ENCODE data around the gene UBE2R2. TPM values are rescaled to one million over a fixed set of nuclear protein-coding genes. Genes with fewer than 3 reads are reported as not detected.

UBE2R2 gene
- total and polyA plus RNA-seq, 2 of the 8 experiments (the other 6 are each of a cell fraction or from before 2014, with no cell fraction given) = 19.4 to 42.1 TPM

DNA sequence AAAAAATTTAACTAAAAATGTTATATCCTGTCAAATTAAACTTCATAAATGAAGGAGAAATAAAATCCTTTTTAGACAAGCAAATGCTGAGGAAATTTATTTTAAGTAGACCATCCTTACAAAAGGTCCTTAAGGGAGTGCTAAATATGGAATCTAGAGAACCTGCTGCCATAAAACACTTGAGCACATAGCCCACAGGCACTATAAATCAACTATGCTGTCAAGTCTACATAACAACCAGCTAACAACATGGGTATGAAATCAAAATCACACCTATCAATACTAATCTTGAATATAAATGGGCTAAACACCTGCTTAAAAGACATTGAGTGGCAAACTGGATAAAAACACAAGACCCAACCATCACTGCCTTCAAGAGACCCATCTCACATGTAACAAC lies 36.7 kb upstream of the UBE2R2 start:
- Histone ChIP-seq H3K9me3 (ENCODE audit: insufficient read depth in 2 of 2, low read depth in 1 of 2, low read length in 1 of 2) (no peaks in the 10 kb centered on the region), H2BK15ac (ENCODE audit: low read length) (no peak overlapping the region), H3K79me1 (ENCODE audit: low read depth, low read length) (no peaks in the 10 kb centered on the region), H3K18ac (ENCODE audit: extremely low read depth, low read length) (no peak overlapping the region), H3K23me2 (ENCODE audit: low read depth, low read length) (no peaks in the 10 kb centered on the region), H4K91ac (replicated peaks; ENCODE audit: insufficient read length, low read length) (no peak overlapping the region), H2BK20ac (ENCODE audit: low read length) (no peak overlapping the region), H3K23ac (ENCODE audit: insufficient read length) (no peak overlapping the region), H4K8ac (ENCODE audit: extremely low read depth, insufficient read depth, low read length) (no peak overlapping the region), H3K9ac (replicated peaks in 1 of 4; ENCODE audit: extremely low read depth in 1 of 4, low read depth in 3 of 4, low read length in 3 of 4) (no peak overlapping the region), H3K4me3 (ENCODE audit: extremely low read depth in 1 of 4, insufficient read depth in 2 of 4, low read depth in 3 of 4, low read length in 4 of 4) (no peak overlapping the region), H4K5ac (ENCODE audit: insufficient read length, low read depth, low read length) (no peak overlapping the region), H2BK5ac (ENCODE audit: low read depth, low read length) (no peak overlapping the region), H3K4me2 (ENCODE audit: insufficient read depth in 1 of 2, low read depth in 2 of 2, low read length in 2 of 2) (no peak overlapping the region), H3K36me3 (ENCODE audit: control insufficient read depth in 2 of 4, insufficient read depth in 4 of 4, low read length in 3 of 4) (no peaks in the 10 kb centered on the region), H3K27me3 (replicated peaks in 1 of 4; ENCODE audit: control insufficient read depth in 3 of 4, extremely low read depth in 1 of 4, insufficient read depth in 3 of 4, low read length in 3 of 4) (no peaks in the 10 kb centered on the region), H2BK12ac (ENCODE audit: low read depth, low read length) (no peak overlapping the region), H2AFZ (ENCODE audit: low read length) (no peak overlapping the region), H4K20me1 (replicated peaks in 1 of 2; ENCODE audit: control insufficient read depth in 1 of 2, insufficient read depth in 2 of 2, low read length in 2 of 2) (no peaks in the 10 kb centered on the region), H2BK120ac (replicated peaks; ENCODE audit: low read depth, low read length) (no peak overlapping the region), H3K4ac (replicated peaks; ENCODE audit: insufficient read length, low read depth, low read length) (no peak overlapping the region), H3K4me1 (replicated peaks in 1 of 4; ENCODE audit: control insufficient read depth in 3 of 4, insufficient read depth in 4 of 4, low read length in 3 of 4) (no peaks in the 10 kb centered on the region), H3K27ac (ENCODE audit: low read depth, low read length) (no peak overlapping the region), H3K14ac (ENCODE audit: insufficient read length) (no peak overlapping the region), H3K79me2 (ENCODE audit: control insufficient read depth in 1 of 2, insufficient read depth in 2 of 2, low read length in 2 of 2) (no peaks in the 10 kb centered on the region), H3K56ac (replicated peaks; ENCODE audit: insufficient read length, low read depth, low read length) (no peak overlapping the region), H2AK5ac (ENCODE audit: low read depth, low read length) (no peak overlapping the region)
- DNase-seq (ENCODE audit: low read depth in 1 of 2, low spot score in 2 of 2) (no peak), FAIRE-seq (no peak)
- TF ChIP-seq YY1 (IDR thresholded peaks at IDR 0.05; ENCODE audit: low read depth, low read length) = no peak
- TF ChIP-seq SP4 (IDR thresholded peaks at IDR 0.05; ENCODE audit: low read length) = no peak
- TF ChIP-seq CBX8 (IDR thresholded peaks at IDR 0.05; ENCODE audit: borderline replicate concordance, low read depth, low read length) = no peak
- no peak for TF ChIP-seq TAF1 (IDR thresholded peaks at IDR 0.05; ENCODE audit: low read depth, low read length)
- no peak for TF ChIP-seq KDM1A (IDR thresholded peaks at IDR 0.05; ENCODE audit: borderline replicate concordance, low read length)
- TF ChIP-seq, protein P1, sequence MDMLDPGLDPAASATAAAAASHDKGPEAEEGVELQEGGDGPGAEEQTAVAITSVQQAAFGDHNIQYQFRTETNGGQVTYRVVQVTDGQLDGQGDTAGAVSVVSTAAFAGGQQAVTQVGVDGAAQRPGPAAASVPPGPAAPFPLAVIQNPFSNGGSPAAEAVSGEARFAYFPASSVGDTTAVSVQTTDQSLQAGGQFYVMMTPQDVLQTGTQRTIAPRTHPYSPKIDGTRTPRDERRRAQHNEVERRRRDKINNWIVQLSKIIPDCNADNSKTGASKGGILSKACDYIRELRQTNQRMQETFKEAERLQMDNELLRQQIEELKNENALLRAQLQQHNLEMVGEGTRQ (IDR thresholded peaks at IDR 0.05; ENCODE audit: low read length) = no peak
- TF ChIP-seq BCL11A (IDR thresholded peaks at IDR 0.05; ENCODE audit: low read depth in 2 of 2, low read length in 2 of 2) = no peak
- no peak for TF ChIP-seq HDAC2 (IDR thresholded peaks at IDR 0.05; ENCODE audit: borderline replicate concordance in 1 of 2, low read depth in 2 of 2, low read length in 2 of 2)
- no peak for TF ChIP-seq POLR2AphosphoS5 (IDR thresholded peaks at IDR 0.05; ENCODE audit: low read depth, low read length)
- CTCF ChIA-PET (ENCODE audit: partially characterized antibody) = interaction anchor here (2.0 to 3.5 kb wide), 2 partner anchors 18 to 34 kb away, joined by 6 to 16 read pairs; no protein-coding TSS in a partner anchor
- POLR2A ChIA-PET (ENCODE audit: partially characterized antibody) = no interaction called here
